Measurements from ENCODE around the gene ACRV1.

- TF ChIP-seq CTCF (conservative IDR thresholded peaks at IDR 0.05 in 1 of 2, IDR thresholded peaks at IDR 0.05 in 1 of 2; ENCODE audit: low read depth in 1 of 2, low read length in 2 of 2) (no peak), EZH2 (IDR thresholded peaks at IDR 0.05; ENCODE audit: low read length, missing control alignments) (no peak)
These were observed 9.1 kb downstream of the ACRV1 start for GRCh38 chr11:125671561-125671960.
